GM12878 (cell line): ENCODE measurements around the gene DGKA. TPM values are rescaled to one million over a fixed set of nuclear protein-coding genes. Genes with fewer than 3 reads are reported as not detected.

Experiments
- ATAC-seq: fragments of 200-7000 bp; cut with Tn5 transposase; 3 replicates; pipeline ENCODE4 v1.9.1; 2020; ENCODE audit warnings: mild to moderate bottlenecking, moderate library complexity
- BruUV-seq: library from RNA; stranded (reverse); fragments of 400-500 nt; replicated peaks from 2 replicates; lab custom pipeline; 2021; lab: Mats Ljungman, UMichigan
- CTCF ChIA-PET: fragments of 300-600 bp; sonication (Branson Sonifier 250); formaldehyde crosslinking; extraction: SDS; loops from one replicate; lab custom pipeline; 2021; ENCODE audit warnings: inconsistent platforms; lab: Yijun Ruan, JAX
- POLR2A ChIA-PET: fragments of 350-600 bp; formaldehyde crosslinking; extraction: SDS; loops from one replicate; lab custom pipeline; 2021; ENCODE audit warnings: inconsistent platforms; lab: Charles Lee
- RAD21 ChIA-PET: fragments of 300-600 bp; sonication (Branson Sonifier 250); formaldehyde crosslinking; loops from one replicate; lab custom pipeline; 2023; ENCODE audit warnings: antibody characterized with exemption; ENCODE audit not compliant: unreplicated experiment; lab: Charles Lee
- SMC1A ChIA-PET: fragments of 300-600 bp; sonication (Branson Sonifier 250); formaldehyde crosslinking; loops from one replicate; lab custom pipeline; 2023; ENCODE audit not compliant: unreplicated experiment, uncharacterized antibody; lab: Charles Lee
- DNase-seq: peaks from one replicate; pipeline ENCODE4 v3.0.0-alpha.2; 2011; ENCODE audit warnings: low read depth, low spot score
- FAIRE-seq: peaks from 3 replicates; lab custom pipeline; 2011; peaks lifted over from hg19 to GRCh38; lab: Jason Lieb, UNC
- H2AFZ ChIP-seq: 2 replicates; pipeline ENCODE4 v1.6.0; 2011; ENCODE audit warnings: low read depth, low read length, control low read depth; ENCODE audit not compliant: control insufficient read depth
- H3K27ac ChIP-seq: 2 replicates; pipeline ENCODE4 v1.5.1; 2011; ENCODE audit warnings: control low read depth; ENCODE audit not compliant: control insufficient read depth, insufficient read depth
- H3K27me3 ChIP-seq, 2 experiments: replicated peaks in 1 of 2; 2 replicates each; pipeline versions ENCODE4 v1.6.0 to v1.6.1; 2011; ENCODE audit warnings: low read length in 1 of 2; ENCODE audit not compliant: control insufficient read depth in 2 of 2, insufficient read depth in 2 of 2
- H3K36me3 ChIP-seq, 2 experiments: 2 replicates each; pipeline ENCODE4 v1.5.1; 2011; ENCODE audit warnings: low read length in 1 of 2; ENCODE audit not compliant: control insufficient read depth in 2 of 2, insufficient read depth in 2 of 2
- H3K4me1 ChIP-seq: 2 replicates; pipeline ENCODE4 v1.6.1; 2011; ENCODE audit warnings: mild to moderate bottlenecking, low read length, moderate library complexity, mixed read lengths; ENCODE audit not compliant: control insufficient read depth, insufficient read depth
- H3K4me2 ChIP-seq: 2 replicates; pipeline ENCODE4 v1.6.0; 2011; ENCODE audit warnings: control low read depth; ENCODE audit not compliant: control insufficient read depth, insufficient read depth
- H3K4me3 ChIP-seq: fragments of 200-600 bp; sonication (generic); 2 replicates; pipeline ENCODE4 v1.5.1; 2016
- H3K79me2 ChIP-seq: 2 replicates; pipeline ENCODE4 v1.6.0; 2011; ENCODE audit warnings: low read length; ENCODE audit not compliant: control insufficient read depth, insufficient read depth
- H3K9ac ChIP-seq: 2 replicates; pipeline ENCODE4 v1.8.0; 2011; ENCODE audit warnings: low read length, control low read depth, mixed read lengths; ENCODE audit not compliant: control insufficient read depth, insufficient read depth
- H3K9me3 ChIP-seq: replicated peaks from 3 replicates; pipeline ENCODE4 v1.5.1; 2011; ENCODE audit warnings: mild to moderate bottlenecking, low read length; ENCODE audit not compliant: control insufficient read depth, insufficient read depth
- H4K20me1 ChIP-seq: 2 replicates; pipeline ENCODE4 v1.6.0; 2011; ENCODE audit not compliant: control insufficient read depth, insufficient read depth
- BCL11A ChIP-seq: IDR thresholded peaks from 2 replicates; pipeline ENCODE4 v1.6.1; 2011; ENCODE audit warnings: low read depth, low read length
- EGR1 ChIP-seq, 2 experiments: IDR thresholded peaks; 1 replicate in 1 of 2; 2 replicates in 1 of 2; pipeline ENCODE4 v1.6.1; 2011 to 2012; ENCODE audit warnings: low read depth in 2 of 2, low read length in 2 of 2, borderline replicate concordance in 1 of 2, mild to moderate bottlenecking in 1 of 2, moderate library complexity in 1 of 2
- KDM1A ChIP-seq: fragments of 200-600 bp; sonication (generic); IDR thresholded peaks from 2 replicates; pipeline ENCODE4 v1.6.1; 2016; ENCODE audit warnings: borderline replicate concordance
- PAX5 ChIP-seq: IDR thresholded peaks from 2 replicates; pipeline ENCODE4 v1.6.1; 2011; ENCODE audit warnings: low read depth, low read length, borderline replicate concordance
- SIX5 ChIP-seq: IDR thresholded peaks from 2 replicates; pipeline ENCODE4 v1.6.1; 2011; ENCODE audit warnings: mild to moderate bottlenecking, low read depth, low read length, moderate library complexity; ENCODE audit not compliant: severe bottlenecking
- SMAD1 ChIP-seq: fragments of 450-650 bp; IDR thresholded peaks from 2 replicates; pipeline ENCODE4 v1.6.1; 2018; ENCODE audit warnings: mild to moderate bottlenecking, low read depth; ENCODE audit not compliant: partially characterized antibody
- SMARCA5 ChIP-seq: fragments of 450-650 bp; IDR thresholded peaks from 2 replicates; pipeline ENCODE4 v1.6.1; 2017; ENCODE audit warnings: mild to moderate bottlenecking
- ZNF217 ChIP-seq: fragments of 450-650 bp; IDR thresholded peaks from 2 replicates; pipeline ENCODE4 v1.6.1; 2017; ENCODE audit warnings: antibody characterized with exemption, mild to moderate bottlenecking
- WGBS: methylation state at CpG from one replicate; pipeline ENCODE4 v1.1.6; 2016; ENCODE audit warnings: low lambda C conversion rate; ENCODE audit not compliant: insufficient replicate concordance, insufficient coverage; ENCODE audit errors: missing lambda C conversion rate; 5-methylcytosine and 5-hydroxymethylcytosine counted together
- in situ Hi-C: fragments of 300-500 bp; cut with MboI; formaldehyde crosslinking; loops from 9 replicates; pipeline ENCODE4 v1.14.3; 2018; ENCODE audit warnings: mixed read lengths
- intact Hi-C: fragments of 100-400 bp; cut with micrococcal nuclease; formaldehyde crosslinking; loops from one replicate; pipeline ENCODE4 v1.14.2; 2022; ENCODE audit not compliant: unreplicated experiment
- polyA plus RNA-seq, 11 experiments: library from polyadenylated mRNA; depleted of rRNA in 4 of 11; unstranded in 6 of 11; stranded (reverse) in 5 of 11; fragments of >200 nt; fragmentation: Nextera tagmentation in 4 of 11; fragmentation: Illumina TruSeq in 1 of 11; extraction: Ambion mirVana in 4 of 11; extraction: Trizol in 1 of 11; gene quantifications; 1 replicate in 1 of 11; 2 replicates in 10 of 11; pipeline versions ENCODE4 v1.2.1 to v1.2.3, GENCODE V29; 2011 to 2016; ENCODE audit warnings: inconsistent platforms in 2 of 11, missing spikeins in 2 of 11, low read depth in 1 of 11
- total RNA-seq, 4 experiments: library from RNA; depleted of rRNA in 3 of 4; stranded (reverse); fragments of >200 nt in 3 of 4; fragmentation: Illumina TruSeq in 1 of 4; extraction: Trizol in 1 of 4; gene quantifications; 2 replicates each; pipeline versions ENCODE4 v1.2.1 to v1.2.3, GENCODE V29; 2013 to 2021

Gene DGKA
- total and polyA plus RNA-seq, 10 of the 15 experiments (the other 5 are each of a cell fraction or from before 2014, with no cell fraction given), result 14.0 to 65.5 (median 37.1) TPM

- in situ Hi-C loops (no loop called here), intact Hi-C loops (no loop called here)
- 64% methylated on average over 3 of the region's 3 CpGs for WGBS
- no TSS peak for BruUV-seq
- DNase-seq (no peak), FAIRE-seq (no peak), ATAC-seq (no peak)
- H3K36me3 ChIP-seq, result peaks cover 6 to 33% of the 10 kb centered on the region in 2 experiments
- H3K79me2 ChIP-seq, result no peaks in the 10 kb centered on the region
- POLR2A ChIA-PET, result interaction anchor here (1.2 to 2.2 kb wide), 2 partner anchors 14 to 17 kb away, joined by 3 to 11 read pairs; partner anchors contain the start of gene RAB5B
- H3K4me1 ChIP-seq, result no peaks in the 10 kb centered on the region
- H3K9me3 ChIP-seq, result no peaks in the 10 kb centered on the region
- SMC1A ChIA-PET, result interaction anchor here (0.8 to 4.0 kb wide), 3 partner anchors 9 to 38 kb away, joined by 3 to 18 read pairs (median 3); partner anchors contain the start of gene RAB5B
- TF ChIP-seq KDM1A (no peak), SMAD1 (no peak), PAX5 (no peak), EGR1 (IDR thresholded peaks at IDR 0.05; ENCODE audit: borderline replicate concordance in 1 of 2, low read depth in 2 of 2, low read length in 2 of 2) (no peak), SIX5 (no peak), BCL11A (no peak), SMARCA5 (no peak), ZNF217 (no peak)
- H3K4me2 ChIP-seq, result no peak overlapping the region
- no peaks in the 10 kb centered on the region for H4K20me1 ChIP-seq
- no peak overlapping the region for H3K27ac ChIP-seq
- H3K4me3 ChIP-seq, result no peak overlapping the region
- no peaks in the 10 kb centered on the region for H3K27me3 ChIP-seq
- H3K9ac ChIP-seq, result no peak overlapping the region
- RAD21 ChIA-PET, result interaction anchor here (0.9 kb wide), 1 partner anchor 155 kb away, joined by 3 read pairs; no protein-coding TSS in a partner anchor
- CTCF ChIA-PET, result interaction anchor here (0.6 to 1.9 kb wide), 6 partner anchors 9 to 252 kb away, joined by 3 to 11 read pairs (median 3); no protein-coding TSS in a partner anchor
- no peak overlapping the region for H2AFZ ChIP-seq
Observed at GRCh38 chr12:55991110-55991509, 60.1 kb downstream of the DGKA start.
